GM23248 (cell line): ENCODE data around the gene AFF3.

Experiments used
- EZH2 ChIP-seq: fragments of 200-600 bp; sonication (generic); IDR thresholded peaks from 2 replicates; pipeline ENCODE4 v1.6.1; 2018; ENCODE audit warnings: antibody characterized with exemption, mild to moderate bottlenecking; ENCODE audit not compliant: insufficient read depth, poor library complexity, severe bottlenecking
- EZH2phosphoT487 ChIP-seq: fragments of 200-600 bp; sonication (generic); IDR thresholded peaks from 2 replicates; pipeline ENCODE4 v1.6.1; 2018; ENCODE audit warnings: antibody characterized with exemption, moderate library complexity, mild to moderate bottlenecking, low read depth; ENCODE audit not compliant: insufficient read depth

GRCh38 chr2:99709229-99709628 lies 433.2 kb downstream of the AFF3 start:
- no peak for TF ChIP-seq EZH2phosphoT487
- no peak for TF ChIP-seq EZH2
